Hepatocyte (in vitro differentiated cells): ENCODE measurements around the gene PLOD1.

ENCODE experiments used
- EZH2 ChIP-seq: fragments of 200-600 bp; sonication (generic); IDR thresholded peaks from 2 replicates; pipeline ENCODE4 v1.6.1; 2016; ENCODE audit warnings: antibody characterized with exemption, mild to moderate bottlenecking, borderline replicate concordance
- EZH2phosphoT487 ChIP-seq: fragments of 200-600 bp; sonication (generic); IDR thresholded peaks from one replicate; pipeline ENCODE4 v1.6.1; 2018; ENCODE audit warnings: antibody characterized with exemption, mild to moderate bottlenecking, low read depth, moderate library complexity; ENCODE audit not compliant: unreplicated experiment, severe bottlenecking
- TF ChIP-seq, protein P1 (sequence below): fragments of 200-600 bp; sonication (generic); IDR thresholded peaks from 2 replicates; pipeline ENCODE4 v1.5.1; 2016; ENCODE audit warnings: antibody characterized with exemption, mild to moderate bottlenecking; ENCODE audit not compliant: poor library complexity

DNA sequence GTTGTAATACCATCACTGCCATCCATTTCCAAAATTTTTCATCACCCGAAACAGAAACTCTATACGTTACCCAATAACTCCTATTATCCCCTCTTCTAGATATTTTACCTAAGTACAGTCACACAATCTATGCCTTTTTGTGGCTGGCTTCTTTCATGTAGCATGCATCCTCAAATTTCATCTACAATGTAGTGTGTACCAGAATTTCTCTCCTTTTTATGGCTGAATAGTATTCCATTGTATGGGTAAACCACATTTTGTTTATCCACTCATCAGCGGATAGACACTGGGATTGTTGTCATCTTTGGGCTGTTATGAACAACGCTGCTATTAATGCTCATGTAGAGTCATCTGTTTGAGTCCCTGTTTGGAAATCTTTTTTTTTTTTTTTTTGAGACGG is 29.5 kb upstream of the PLOD1 start:
- TF ChIP-seq EZH2 (no peak), EZH2phosphoT487 (no peak)
- TF ChIP-seq, protein P1, sequence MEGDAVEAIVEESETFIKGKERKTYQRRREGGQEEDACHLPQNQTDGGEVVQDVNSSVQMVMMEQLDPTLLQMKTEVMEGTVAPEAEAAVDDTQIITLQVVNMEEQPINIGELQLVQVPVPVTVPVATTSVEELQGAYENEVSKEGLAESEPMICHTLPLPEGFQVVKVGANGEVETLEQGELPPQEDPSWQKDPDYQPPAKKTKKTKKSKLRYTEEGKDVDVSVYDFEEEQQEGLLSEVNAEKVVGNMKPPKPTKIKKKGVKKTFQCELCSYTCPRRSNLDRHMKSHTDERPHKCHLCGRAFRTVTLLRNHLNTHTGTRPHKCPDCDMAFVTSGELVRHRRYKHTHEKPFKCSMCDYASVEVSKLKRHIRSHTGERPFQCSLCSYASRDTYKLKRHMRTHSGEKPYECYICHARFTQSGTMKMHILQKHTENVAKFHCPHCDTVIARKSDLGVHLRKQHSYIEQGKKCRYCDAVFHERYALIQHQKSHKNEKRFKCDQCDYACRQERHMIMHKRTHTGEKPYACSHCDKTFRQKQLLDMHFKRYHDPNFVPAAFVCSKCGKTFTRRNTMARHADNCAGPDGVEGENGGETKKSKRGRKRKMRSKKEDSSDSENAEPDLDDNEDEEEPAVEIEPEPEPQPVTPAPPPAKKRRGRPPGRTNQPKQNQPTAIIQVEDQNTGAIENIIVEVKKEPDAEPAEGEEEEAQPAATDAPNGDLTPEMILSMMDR = no peak
